T-helper 9 cell (primary cell): ENCODE data around the gene EPM2A.
A peak's percentile ranks its signal among the peaks of the same experiment; 100 is the strongest.

Experiments
- DNase-seq: peaks from one replicate; pipeline ENCODE4 v3.0.0-alpha.2; 2020

EPM2A gene

DNA sequence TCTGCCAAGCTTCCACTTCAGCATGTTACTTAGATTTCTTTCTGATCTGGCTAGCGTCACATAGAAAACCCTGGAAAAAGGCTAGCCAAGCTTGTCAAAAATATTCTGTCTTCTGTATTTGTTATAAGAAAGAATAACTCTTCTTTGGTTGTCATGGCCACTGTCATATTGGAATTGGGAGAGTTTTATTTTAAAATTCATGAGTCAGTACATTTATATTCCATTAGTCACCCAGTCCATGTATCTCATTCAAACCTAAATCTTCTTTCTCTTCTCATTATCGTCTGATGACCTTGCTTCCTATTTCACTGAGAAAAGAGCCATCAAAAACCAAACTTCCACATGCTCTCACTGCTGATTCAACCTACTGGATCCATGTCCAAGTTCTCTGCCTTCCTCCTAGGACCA is 65.7 kb downstream of the EPM2A start:
- no peak for DNase-seq

GRCh38 chr6:145668844-145669243 is 66.5 kb downstream of the EPM2A start:
- no peak for DNase-seq

- DNase-seq: no peak
Measured at GRCh38 chr6:145660676-145661075, 74.6 kb downstream of the EPM2A start.

DNA sequence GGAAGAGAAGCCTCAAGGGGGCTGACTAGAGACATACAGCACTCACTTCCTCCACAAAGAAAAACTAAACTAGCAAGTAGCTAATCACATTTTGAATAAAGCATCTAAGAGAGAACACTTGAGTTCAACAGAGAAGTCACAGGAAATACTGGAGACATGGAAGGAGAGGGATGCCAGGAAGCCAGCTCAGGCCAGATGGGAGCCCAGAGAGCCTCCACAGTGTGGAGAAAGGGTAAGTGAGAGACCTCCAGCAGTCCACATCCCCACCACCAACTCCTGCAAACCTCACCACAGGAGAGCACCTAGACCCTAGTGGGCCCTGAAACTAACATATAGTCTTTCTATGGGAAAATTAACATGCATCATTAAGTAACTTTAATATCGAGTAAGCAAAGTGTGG is 79.2 kb downstream of the EPM2A start:
- DNase-seq: no peak

GRCh38 chr6:145652572-145652971 is 82.7 kb downstream of the EPM2A start:
- no peak for DNase-seq

GRCh38 chr6:145651988-145652387 is 83.3 kb downstream of the EPM2A start:
- no peak for DNase-seq

DNA sequence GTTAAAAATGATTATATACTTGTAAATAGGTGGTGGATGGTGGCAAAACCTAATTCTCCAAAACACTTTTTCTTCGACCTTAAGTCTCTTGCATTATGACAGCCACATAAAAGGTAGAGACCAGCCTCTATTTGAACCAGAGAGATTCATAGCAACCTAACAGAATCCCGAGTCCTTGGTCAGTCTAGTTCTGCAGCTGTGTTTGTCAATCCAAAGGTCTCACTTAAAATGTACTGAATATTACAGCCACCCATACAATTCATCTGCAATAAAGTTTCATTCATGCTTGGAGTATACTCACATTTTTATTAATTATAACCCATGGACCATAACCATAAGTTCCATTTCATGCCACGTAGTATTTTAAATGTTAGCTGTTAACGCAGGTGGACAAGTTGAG is 87.2 kb downstream of the EPM2A start:
- no peak for DNase-seq

GRCh38 chr6:145647602-145648001 is 87.7 kb downstream of the EPM2A start:
- DNase-seq: no peak

- no peak for DNase-seq
Measured at GRCh38 chr6:145643760-145644159, 91.6 kb downstream of the EPM2A start.

- DNase-seq: peak; percentile 83
Measured at GRCh38 chr6:145633981-145634627, 101.2 kb downstream of the EPM2A start.

DNA sequence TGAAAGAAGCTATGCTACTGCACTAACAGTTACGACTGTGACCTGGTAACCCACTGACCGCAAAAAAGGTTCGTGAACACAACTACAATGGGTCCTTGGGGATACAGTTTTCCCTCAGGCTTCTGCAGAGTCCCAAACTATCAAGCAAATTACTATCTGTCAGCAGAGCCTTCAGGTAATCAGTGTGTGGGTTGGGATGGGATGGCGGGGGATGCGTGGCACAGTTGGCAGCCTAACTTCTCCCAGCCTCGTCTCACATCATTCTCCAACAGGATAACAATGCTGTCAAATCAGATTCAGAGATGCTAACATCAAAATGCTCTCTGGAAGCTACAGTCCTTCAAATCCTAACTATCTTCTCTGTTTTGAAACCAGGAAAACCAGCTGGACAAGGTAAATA is 102.3 kb downstream of the EPM2A start:
- no peak for DNase-seq

DNA sequence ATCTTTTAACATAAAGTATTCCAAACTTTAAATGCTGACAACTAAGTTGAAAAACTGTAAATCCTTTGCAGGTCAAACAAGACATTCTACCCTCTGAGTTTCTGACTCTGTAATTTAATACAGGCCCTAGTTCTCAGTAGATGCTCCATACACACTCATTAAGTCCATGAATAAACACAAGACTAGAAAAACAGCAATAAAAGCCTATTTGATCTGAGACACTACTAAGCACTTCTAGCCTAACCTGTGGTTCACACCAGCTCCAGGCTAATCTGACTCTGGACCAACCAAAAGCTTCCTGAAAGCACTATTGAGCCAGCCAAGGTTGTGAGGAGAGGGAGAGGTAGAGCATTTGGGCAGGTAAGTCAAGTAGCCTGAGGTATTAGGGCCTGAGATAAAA is 103.9 kb downstream of the EPM2A start:
- no peak for DNase-seq

- DNase-seq: no peak
Measured at GRCh38 chr6:145630598-145630997, 104.7 kb downstream of the EPM2A start.

- DNase-seq: no peak
Measured at GRCh38 chr6:145629478-145629877, 105.8 kb downstream of the EPM2A start.

GRCh38 chr6:145627451-145627850 is 107.9 kb downstream of the EPM2A start:
- DNase-seq: no peak

DNA sequence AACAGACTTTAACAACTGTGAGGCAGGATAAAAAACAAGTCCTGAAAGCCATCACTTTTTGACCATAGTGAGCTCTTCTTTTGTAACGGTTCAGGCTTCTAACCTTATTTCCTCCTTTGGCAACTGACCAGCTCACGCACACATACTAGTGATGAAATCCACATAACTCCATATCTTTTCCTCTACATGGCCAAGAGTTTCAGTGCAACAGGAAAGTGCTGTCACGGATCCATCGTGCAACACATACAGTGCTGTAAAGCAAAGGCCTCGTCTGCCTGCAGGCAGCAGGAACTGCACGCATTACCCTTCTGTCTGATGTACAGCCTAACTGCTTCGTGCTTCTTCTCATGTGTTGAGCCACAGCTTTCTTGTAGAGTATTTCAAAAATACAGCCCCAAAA is 108.5 kb downstream of the EPM2A start:
- DNase-seq: no peak

GRCh38 chr6:145623231-145623630 is 112.1 kb downstream of the EPM2A start:
- no peak for DNase-seq

DNA sequence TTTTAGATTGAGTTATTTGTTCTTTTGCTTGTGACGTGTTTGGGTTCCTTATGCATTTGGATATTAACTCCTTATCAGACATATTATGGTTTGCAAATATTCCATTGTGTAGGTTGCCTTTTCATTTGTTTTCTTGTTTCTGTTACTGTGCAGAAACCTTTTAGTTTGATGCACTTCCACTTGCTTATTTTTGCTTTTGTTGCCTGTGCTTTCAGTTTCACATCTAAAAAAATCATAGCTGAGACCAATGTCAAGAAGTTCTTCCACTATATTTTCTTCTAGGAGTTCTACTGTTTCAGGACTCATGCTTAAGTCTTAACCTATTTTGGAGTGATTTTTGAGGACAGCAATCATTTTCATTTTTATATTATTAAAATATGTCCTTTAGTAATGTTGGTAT is 113.5 kb downstream of the EPM2A start:
- DNase-seq: no peak

GRCh38 chr6:145620088-145620487 is 115.2 kb downstream of the EPM2A start:
- no peak for DNase-seq

- DNase-seq: no peak
Measured at GRCh38 chr6:145609521-145609920, 125.8 kb downstream of the EPM2A start.

DNA sequence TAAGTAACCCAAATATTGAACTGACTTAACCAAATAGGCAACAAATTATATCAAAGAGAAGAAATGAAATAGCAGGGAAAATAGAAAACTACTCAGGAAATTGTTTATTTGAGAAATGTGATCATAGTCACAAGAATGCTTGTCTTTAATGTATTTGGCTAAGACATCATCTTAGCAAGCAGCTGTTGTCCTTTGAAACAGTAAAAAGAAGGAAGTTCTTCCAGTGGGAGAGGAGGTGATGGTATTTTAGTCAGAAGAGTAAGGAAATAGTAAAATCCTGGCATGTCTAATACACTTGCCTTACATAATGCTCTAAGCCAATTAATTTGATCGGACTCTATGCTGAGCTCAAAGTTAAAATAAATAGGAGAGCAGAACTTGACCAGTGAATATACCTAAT is 126.5 kb downstream of the EPM2A start:
- no peak for DNase-seq

- DNase-seq: no peak
Measured at GRCh38 chr6:145603991-145604390, 131.3 kb downstream of the EPM2A start.

DNA sequence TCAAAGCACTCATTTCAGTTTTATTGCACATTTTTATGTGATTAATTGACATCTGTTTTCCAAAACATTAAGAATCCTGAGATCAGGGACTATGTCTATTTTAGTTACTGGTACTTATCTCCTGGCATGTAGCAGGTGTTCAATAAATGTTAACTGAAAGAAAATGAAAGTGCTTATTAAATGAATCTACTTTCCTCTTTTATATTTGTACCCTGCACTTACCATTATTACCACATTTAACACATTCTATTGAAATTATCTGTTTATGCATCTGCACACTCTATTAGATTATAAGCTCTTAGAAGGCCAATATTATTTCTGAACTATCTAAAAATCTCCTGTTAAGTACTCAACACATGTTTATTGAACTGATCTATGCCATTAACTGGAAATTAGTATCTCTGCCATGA is 131.9 kb downstream of the EPM2A start:
- DNase-seq: no peak

GRCh38 chr6:145602726-145603326 is 132.5 kb downstream of the EPM2A start:
- no peak for DNase-seq

GRCh38 chr6:145601397-145601796 is 133.9 kb downstream of the EPM2A start:
- no peak for DNase-seq
